Keratinocyte (primary cell): ENCODE measurements around the gene TYSND1. TPM values are rescaled to one million over a fixed set of nuclear protein-coding genes. Genes with fewer than 3 reads are reported as not detected.

Source experiments
- DNase-seq: peaks from one replicate; pipeline ENCODE4 v3.0.0-alpha.2; 2011; ENCODE audit warnings: low read depth, missing footprints, low spot score
- FAIRE-seq: peaks from 2 replicates; lab custom pipeline; 2011; peaks lifted over from hg19 to GRCh38; lab: Jason Lieb, UNC
- H2AFZ ChIP-seq: 2 replicates; pipeline ENCODE4 v1.6.0; 2012; ENCODE audit warnings: low read length, control low read depth, inconsistent platforms; ENCODE audit not compliant: control insufficient read depth
- H3K27ac ChIP-seq: 2 replicates; pipeline ENCODE4 v1.5.1; 2011; ENCODE audit warnings: low read length; ENCODE audit not compliant: control insufficient read depth, insufficient read depth
- H3K27me3 ChIP-seq: 3 replicates; pipeline ENCODE4 v1.6.0; 2011; ENCODE audit warnings: low read length; ENCODE audit not compliant: control insufficient read depth, insufficient read depth; ENCODE audit errors: extremely low read depth
- H3K36me3 ChIP-seq, 2 experiments: 2 replicates in 1 of 2; 3 replicates in 1 of 2; pipeline ENCODE4 v1.5.1; 2011; ENCODE audit warnings: low read length in 2 of 2, mild to moderate bottlenecking in 1 of 2; ENCODE audit not compliant: control insufficient read depth in 2 of 2, insufficient read depth in 2 of 2; ENCODE audit errors: extremely low read depth in 1 of 2
- H3K4me1 ChIP-seq: 3 replicates; pipeline ENCODE4 v1.5.1; 2011; ENCODE audit warnings: low read length; ENCODE audit not compliant: control insufficient read depth, insufficient read depth; ENCODE audit errors: extremely low read depth
- H3K4me2 ChIP-seq: 3 replicates; pipeline ENCODE4 v1.6.0; 2011; ENCODE audit warnings: low read depth, low read length; ENCODE audit not compliant: control insufficient read depth, insufficient read depth; ENCODE audit errors: extremely low read depth
- H3K4me3 ChIP-seq, 3 experiments: fragments of 200-600 bp in 1 of 3; sonication (generic) in 1 of 3; 2 replicates in 2 of 3; 3 replicates in 1 of 3; pipeline ENCODE4 v1.5.1; 2011 to 2016; ENCODE audit warnings: low read length in 3 of 3, mild to moderate bottlenecking in 3 of 3, control low read depth in 2 of 3, inconsistent platforms in 1 of 3, low read depth in 1 of 3, mixed read lengths in 1 of 3, mixed run types in 1 of 3, moderate library complexity in 1 of 3; ENCODE audit not compliant: control insufficient read depth in 2 of 3, insufficient read depth in 2 of 3; ENCODE audit errors: extremely low read depth in 1 of 3
- H3K79me2 ChIP-seq: 2 replicates; pipeline ENCODE4 v1.6.0; 2012; ENCODE audit warnings: low read length; ENCODE audit not compliant: control insufficient read depth, insufficient read depth
- H3K9ac ChIP-seq: 3 replicates; pipeline ENCODE4 v1.6.0; 2011; ENCODE audit warnings: low read length; ENCODE audit not compliant: control insufficient read depth, insufficient read depth; ENCODE audit errors: extremely low read depth
- H3K9me1 ChIP-seq: 3 replicates; pipeline ENCODE4 v1.6.0; 2011; ENCODE audit warnings: low read length; ENCODE audit not compliant: control insufficient read depth, insufficient read depth; ENCODE audit errors: extremely low read depth
- H3K9me3 ChIP-seq: 2 replicates; pipeline ENCODE4 v1.5.1; 2012; ENCODE audit warnings: low read depth, low read length; ENCODE audit not compliant: control insufficient read depth
- H4K20me1 ChIP-seq: 3 replicates; pipeline ENCODE4 v1.6.0; 2011; ENCODE audit warnings: low read length; ENCODE audit not compliant: control insufficient read depth, insufficient read depth; ENCODE audit errors: extremely low read depth
- EZH2 ChIP-seq: IDR thresholded peaks from one replicate; pipeline ENCODE4 v1.6.1; 2012; ENCODE audit warnings: inconsistent platforms, mild to moderate bottlenecking, low read length, moderate library complexity
- dilution Hi-C: fragments of 300-500 bp; cut with MboI; formaldehyde crosslinking; loops from one replicate; pipeline ENCODE4 v1.7.0; 2020; ENCODE audit warnings: low sequenced_read_pairs; ENCODE audit not compliant: extremely low pct_ligation_motif_present
- polyA plus RNA-seq, 5 experiments: library from polyadenylated mRNA; depleted of rRNA in 3 of 5; stranded (reverse) in 3 of 5; stranded (forward) in 1 of 5; unstranded in 1 of 5; fragments of >200 nt; gene quantifications; 1 replicate in 1 of 5; 2 replicates in 3 of 5; 3 replicates in 1 of 5; pipeline versions ENCODE4 v1.2.1 to v1.2.3, GENCODE V29; 2011 to 2012; ENCODE audit warnings: missing spikeins in 2 of 5, low read depth in 1 of 5, low replicate concordance in 1 of 5
- TF ChIP-seq, protein P1 (sequence below), 3 experiments: IDR thresholded peaks in 1 of 3; conservative IDR thresholded peaks in 1 of 3; optimal IDR thresholded peaks in 1 of 3; 2 replicates in 2 of 3; 3 replicates in 1 of 3; pipeline versions ENCODE3 to v1.5.1; 2011; ENCODE audit warnings: low read length in 3 of 3, mild to moderate bottlenecking in 3 of 3, moderate library complexity in 2 of 3, control low read depth in 1 of 3, inconsistent platforms in 1 of 3; ENCODE audit not compliant: insufficient read depth in 2 of 3; ENCODE audit errors: extremely low read depth in 1 of 3

TYSND1 gene
- polyA plus RNA-seq, 1 donor (not counting 4 experiments of a cell fraction or from before 2014, with no cell fraction given) = 9.9 TPM

DNA sequence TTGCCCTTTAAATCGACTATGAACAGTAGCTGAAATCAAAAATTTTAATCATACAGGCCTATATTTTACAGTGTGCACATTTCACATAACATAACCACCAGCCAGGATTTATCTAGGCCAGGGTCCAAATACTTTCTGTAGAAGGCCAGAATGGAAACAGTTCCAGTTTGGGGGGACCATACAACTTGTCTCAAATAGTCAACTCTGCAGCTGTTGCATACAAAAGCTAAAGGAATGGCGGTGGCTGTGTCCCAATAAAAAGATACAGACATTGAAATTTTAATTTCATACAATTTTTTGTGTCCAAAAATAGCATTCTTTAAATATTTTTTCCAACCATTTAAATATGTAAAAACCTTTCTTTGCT is 742 bp upstream of the TYSND1 start:
- Histone ChIP-seq H3K4me3 (no peak overlapping the region), H3K79me2 (peaks cover 13% of the 10 kb centered on the region), H2AFZ (no peak overlapping the region), H3K9me1 (no peaks in the 10 kb centered on the region), H3K9me3 (no peaks in the 10 kb centered on the region), H3K27ac (peak overlapping the region; percentile 84), H3K4me1 (peaks cover 18% of the 10 kb centered on the region), H3K4me2 (peak overlapping the region; percentile 67), H4K20me1 (no peaks in the 10 kb centered on the region), H3K27me3 (no peaks in the 10 kb centered on the region), H3K9ac (no peak overlapping the region), H3K36me3 (peaks cover 2 to 8% of the 10 kb centered on the region in 2 experiments)
- TF ChIP-seq, protein P1, sequence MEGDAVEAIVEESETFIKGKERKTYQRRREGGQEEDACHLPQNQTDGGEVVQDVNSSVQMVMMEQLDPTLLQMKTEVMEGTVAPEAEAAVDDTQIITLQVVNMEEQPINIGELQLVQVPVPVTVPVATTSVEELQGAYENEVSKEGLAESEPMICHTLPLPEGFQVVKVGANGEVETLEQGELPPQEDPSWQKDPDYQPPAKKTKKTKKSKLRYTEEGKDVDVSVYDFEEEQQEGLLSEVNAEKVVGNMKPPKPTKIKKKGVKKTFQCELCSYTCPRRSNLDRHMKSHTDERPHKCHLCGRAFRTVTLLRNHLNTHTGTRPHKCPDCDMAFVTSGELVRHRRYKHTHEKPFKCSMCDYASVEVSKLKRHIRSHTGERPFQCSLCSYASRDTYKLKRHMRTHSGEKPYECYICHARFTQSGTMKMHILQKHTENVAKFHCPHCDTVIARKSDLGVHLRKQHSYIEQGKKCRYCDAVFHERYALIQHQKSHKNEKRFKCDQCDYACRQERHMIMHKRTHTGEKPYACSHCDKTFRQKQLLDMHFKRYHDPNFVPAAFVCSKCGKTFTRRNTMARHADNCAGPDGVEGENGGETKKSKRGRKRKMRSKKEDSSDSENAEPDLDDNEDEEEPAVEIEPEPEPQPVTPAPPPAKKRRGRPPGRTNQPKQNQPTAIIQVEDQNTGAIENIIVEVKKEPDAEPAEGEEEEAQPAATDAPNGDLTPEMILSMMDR (optimal IDR thresholded peaks at IDR 0.05 in 1 of 3, IDR thresholded peaks at IDR 0.05 in 1 of 3, conservative IDR thresholded peaks at IDR 0.05 in 1 of 3; ENCODE audit: extremely low read depth in 1 of 3, insufficient read depth in 2 of 3, low read length in 3 of 3) = no peak
- no peak for TF ChIP-seq EZH2
- dilution Hi-C loops = no loop called here
- FAIRE-seq (no peak), DNase-seq (no peak)

DNA sequence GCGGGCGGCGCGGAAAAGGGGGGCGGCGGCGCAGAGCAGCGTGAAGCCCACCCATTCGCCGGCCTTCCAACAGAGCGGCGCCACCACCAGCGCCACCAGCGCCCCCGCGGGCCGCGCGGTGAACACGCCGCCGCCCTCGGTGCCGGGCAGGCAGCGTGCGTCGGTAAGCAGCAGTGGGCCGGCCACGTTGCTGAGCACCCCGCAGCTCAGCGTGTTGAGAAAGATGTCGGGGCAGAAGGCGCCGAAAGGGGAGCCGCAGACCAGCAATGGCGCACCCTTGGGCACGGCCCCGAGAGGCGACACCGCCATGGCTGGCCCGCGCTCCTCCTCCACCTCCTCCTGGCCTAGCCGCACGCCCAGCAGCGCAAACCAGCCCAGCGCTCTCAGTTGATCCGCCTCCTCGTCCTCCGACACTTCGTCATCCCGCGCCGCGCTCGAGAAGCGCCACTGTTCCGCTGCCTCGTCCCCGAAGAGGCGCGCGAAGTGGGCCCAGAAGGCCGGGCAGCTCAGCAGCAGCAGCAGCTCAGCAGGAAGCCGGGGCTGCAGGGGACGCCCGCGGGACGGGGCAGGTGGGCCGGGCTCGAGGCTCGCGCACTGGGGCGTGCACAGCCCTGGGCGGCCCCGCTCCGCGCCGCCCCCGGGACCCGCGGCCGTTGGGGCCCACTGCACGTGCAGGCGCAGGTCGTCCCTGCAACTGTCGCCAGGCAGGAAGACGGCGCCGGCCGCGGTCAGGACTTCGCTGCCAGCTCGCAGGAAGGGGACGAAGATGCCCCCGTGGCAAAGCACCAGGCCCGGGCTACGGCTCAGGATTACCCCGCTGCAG is 623 bp downstream of the TYSND1 start:
- H4K20me1 ChIP-seq = no peaks in the 10 kb centered on the region
- H3K27ac ChIP-seq = peak overlapping the region; percentile 84
- DNase-seq (no peak), FAIRE-seq (no peak)
- peaks cover 13% of the 10 kb centered on the region for H3K79me2 ChIP-seq
- no peaks in the 10 kb centered on the region for H3K9me3 ChIP-seq
- H3K4me3 ChIP-seq = peak overlapping the region; percentile 58 to 69 (median 69)
- H3K9ac ChIP-seq = peak overlapping the region; percentile 86
- TF ChIP-seq, protein P1 (optimal IDR thresholded peaks at IDR 0.05 in 1 of 3, IDR thresholded peaks at IDR 0.05 in 1 of 3, conservative IDR thresholded peaks at IDR 0.05 in 1 of 3; ENCODE audit: extremely low read depth in 1 of 3, insufficient read depth in 2 of 3, low read length in 3 of 3) = peak in 2 of 3 experiments; percentile 39 to 60
- no peak for TF ChIP-seq EZH2
- no peaks in the 10 kb centered on the region for H3K9me1 ChIP-seq
- H3K4me1 ChIP-seq = peaks cover 18% of the 10 kb centered on the region
- peak overlapping the region; percentile 79 for H2AFZ ChIP-seq
- H3K4me2 ChIP-seq = peak overlapping the region; percentile 83
- peaks cover 2 to 3% of the 10 kb centered on the region in 2 experiments for H3K36me3 ChIP-seq
- dilution Hi-C loops = no loop called here
- H3K27me3 ChIP-seq = no peaks in the 10 kb centered on the region
